Effector CD4-positive, alpha-beta T cell (primary cell): Measurements from ENCODE around the gene OR10AD1.
A peak's percentile ranks its signal among the peaks of the same experiment; 100 is the strongest.

Source experiments
- DNase-seq: peaks from one replicate; pipeline ENCODE4 v3.0.0-alpha.2; 2020

OR10AD1 gene

GRCh38 chr12:48189331-48190125 lies 13.6 kb downstream of the OR10AD1 start:
- peak; percentile 57 for DNase-seq

GRCh38 chr12:48187916-48188695 lies 15.0 kb downstream of the OR10AD1 start:
- DNase-seq = no peak

GRCh38 chr12:48185181-48185919 lies 17.7 kb downstream of the OR10AD1 start:
- DNase-seq = no peak

GRCh38 chr12:48184549-48184922 lies 18.6 kb downstream of the OR10AD1 start:
- DNase-seq = no peak

- no peak for DNase-seq
Observed at GRCh38 chr12:48183876-48184548, 19.1 kb downstream of the OR10AD1 start.

- peak; percentile 69 for DNase-seq
Observed at GRCh38 chr12:48183091-48183875, 19.8 kb downstream of the OR10AD1 start, which contains the start of gene CCDC184. CCDC184 (plus strand) TSS chr12:48183644; CDS start chr12:48184123, 479 bp downstream.

GRCh38 chr12:48182631-48183030 lies 20.5 kb downstream of the OR10AD1 start:
- no peak for DNase-seq

- DNase-seq = no peak
Observed at GRCh38 chr12:48180857-48181495, 22.1 kb downstream of the OR10AD1 start.

GRCh38 chr12:48180424-48180823 lies 22.7 kb downstream of the OR10AD1 start:
- DNase-seq = no peak

GRCh38 chr12:48179466-48179865 lies 23.6 kb downstream of the OR10AD1 start:
- no peak for DNase-seq

GRCh38 chr12:48177982-48178381 lies 25.1 kb downstream of the OR10AD1 start:
- no peak for DNase-seq

- DNase-seq = no peak
Observed at GRCh38 chr12:48176417-48176751, 26.7 kb downstream of the OR10AD1 start.

- no peak for DNase-seq
Observed at GRCh38 chr12:48175613-48176416, 27.3 kb downstream of the OR10AD1 start.

GRCh38 chr12:48169011-48169410 lies 34.1 kb downstream of the OR10AD1 start:
- DNase-seq = no peak

GRCh38 chr12:48165089-48165981 lies 37.8 kb downstream of the OR10AD1 start:
- peak; percentile 56 for DNase-seq

GRCh38 chr12:48164451-48164850 lies 38.6 kb downstream of the OR10AD1 start:
- no peak for DNase-seq

- DNase-seq = no peak
Observed at GRCh38 chr12:48163150-48163747, 39.8 kb downstream of the OR10AD1 start.

GRCh38 chr12:48160807-48161206 lies 42.3 kb downstream of the OR10AD1 start:
- DNase-seq = no peak

- no peak for DNase-seq
Observed at GRCh38 chr12:48160046-48160445, 43.0 kb downstream of the OR10AD1 start.
